Measurements from ENCODE around the gene RIPPLY3.

The RIPPLY3 gene

DNA sequence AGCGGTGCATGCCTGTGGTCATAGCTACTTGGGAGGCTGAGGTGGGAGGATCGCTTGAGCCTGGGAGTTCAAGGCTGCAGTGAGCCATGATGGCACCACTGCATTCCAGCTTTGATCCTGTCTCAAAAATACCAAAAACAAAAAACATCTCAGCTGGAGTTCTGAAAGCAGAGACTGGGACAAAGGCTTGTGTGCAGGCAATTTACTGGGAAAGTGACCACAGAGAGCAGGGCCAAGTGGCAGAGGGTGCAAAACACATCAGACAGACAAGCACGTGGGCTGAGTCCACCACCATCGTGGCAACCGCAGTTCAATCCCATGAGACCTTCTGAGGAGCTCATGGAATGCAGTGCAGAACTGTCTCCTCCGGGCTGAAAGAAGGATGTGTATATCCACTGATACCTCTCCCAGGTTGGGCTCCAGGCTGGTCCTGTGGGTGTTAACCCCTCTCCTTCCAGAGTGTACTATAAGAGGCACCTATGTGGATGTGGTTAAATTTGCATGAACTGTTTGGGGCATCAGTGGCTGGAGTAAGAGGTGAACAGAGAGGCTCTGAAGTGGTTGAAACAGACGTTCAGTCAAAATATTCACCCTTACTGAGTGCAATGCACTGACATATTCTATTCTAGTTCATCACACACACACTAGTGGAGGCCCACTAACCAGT lies 55.6 kb downstream of the RIPPLY3 start:
- no peak for DNase-seq (ENCODE audit: low spot score)

DNA sequence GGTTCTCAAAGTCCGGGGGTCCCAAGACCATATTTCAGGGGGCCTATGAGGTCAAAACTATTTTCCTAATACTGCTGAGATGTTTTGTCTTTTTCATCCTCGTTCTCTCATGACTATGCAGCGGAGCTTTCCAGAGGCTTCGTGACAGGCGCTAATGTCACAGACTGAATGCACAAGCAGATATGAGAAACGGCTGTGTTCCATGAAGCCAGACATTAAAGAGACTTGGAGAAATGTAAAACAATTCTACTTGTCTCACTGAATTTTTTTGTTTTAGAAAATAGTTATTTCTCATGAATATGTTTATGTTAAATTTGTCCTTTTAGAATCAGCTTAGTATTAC lies 56.1 kb downstream of the RIPPLY3 start:
- no peak for DNase-seq (ENCODE audit: low spot score)

GRCh38 chr21:37063433-37063832 lies 56.9 kb downstream of the RIPPLY3 start:
- no peak for DNase-seq (ENCODE audit: low spot score)

DNA sequence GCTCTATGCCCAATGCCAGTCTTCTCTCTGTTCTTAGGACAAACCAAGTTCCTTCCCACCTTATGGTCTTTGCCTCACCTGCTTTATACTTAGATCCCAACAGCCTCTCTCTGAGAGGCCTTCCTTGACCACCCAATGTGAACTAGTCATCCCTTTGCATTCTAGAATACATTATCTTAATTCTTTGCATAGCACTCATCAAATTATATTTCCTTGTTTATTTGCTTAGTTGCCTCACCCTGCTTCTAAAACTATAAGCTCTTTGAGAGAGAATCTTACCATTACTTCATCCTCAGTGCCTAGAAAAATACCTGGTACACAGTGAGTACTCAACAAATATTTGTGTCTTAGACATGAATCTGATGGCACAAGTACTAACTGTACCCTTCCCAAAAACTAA lies 58.3 kb downstream of the RIPPLY3 start:
- DNase-seq (ENCODE audit: low spot score): no peak

DNA sequence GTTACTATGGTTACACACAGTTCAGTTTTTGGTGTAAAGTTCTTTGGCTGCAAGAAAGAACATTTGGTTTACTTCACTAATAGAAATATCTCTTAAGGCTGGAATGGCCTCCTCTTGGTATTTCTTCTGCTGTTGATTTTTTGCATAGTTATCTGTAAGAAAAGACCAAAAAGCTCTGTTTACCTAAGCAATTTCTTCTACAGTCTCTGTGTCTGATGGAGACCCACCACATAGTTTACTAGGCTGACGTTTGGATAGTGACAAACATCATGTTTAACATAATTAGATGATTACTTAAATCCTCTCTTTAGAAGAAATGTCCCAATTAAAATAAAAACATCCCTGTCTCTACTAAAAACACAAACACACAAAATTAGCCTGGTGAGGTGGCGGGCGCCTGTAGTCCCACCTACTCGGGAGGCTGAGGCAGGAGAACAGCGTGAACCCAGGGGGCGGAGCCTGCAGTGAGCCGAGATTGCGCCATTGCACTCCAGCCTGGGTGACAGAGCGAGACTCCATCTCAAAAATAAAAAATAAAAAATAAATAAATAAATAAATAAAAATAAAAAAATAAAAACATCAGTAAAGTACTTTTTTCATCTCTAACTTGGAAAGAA lies 59.2 kb downstream of the RIPPLY3 start:
- DNase-seq (ENCODE audit: low spot score): no peak

All from putamen (tissue), 1 donor.